Vagina (tissue), 2 donors: Measurements from ENCODE around the gene PRCP.

Experiments
- POLR2AphosphoS5 ChIP-seq, 2 donors: sonication (generic); formaldehyde crosslinking; IDR thresholded peaks; one replicate each; pipeline ENCODE4 v1.9.0; 2017; ENCODE audit warnings: antibody characterized with exemption in 2 of 2, mild to moderate bottlenecking in 2 of 2, low read depth in 1 of 2; ENCODE audit not compliant: insufficient read depth in 1 of 2
- TF ChIP-seq, protein P1 (sequence below), 3 experiments: fragments of 450-650 bp in 2 of 3; fragments of 200-600 bp in 1 of 3; sonication (generic) in 1 of 3; IDR thresholded peaks; one replicate each; pipeline ENCODE4 v1.5.1; 2017 to 2019; ENCODE audit warnings: antibody characterized with exemption in 3 of 3, mild to moderate bottlenecking in 2 of 3, moderate library complexity in 2 of 3

DNA sequence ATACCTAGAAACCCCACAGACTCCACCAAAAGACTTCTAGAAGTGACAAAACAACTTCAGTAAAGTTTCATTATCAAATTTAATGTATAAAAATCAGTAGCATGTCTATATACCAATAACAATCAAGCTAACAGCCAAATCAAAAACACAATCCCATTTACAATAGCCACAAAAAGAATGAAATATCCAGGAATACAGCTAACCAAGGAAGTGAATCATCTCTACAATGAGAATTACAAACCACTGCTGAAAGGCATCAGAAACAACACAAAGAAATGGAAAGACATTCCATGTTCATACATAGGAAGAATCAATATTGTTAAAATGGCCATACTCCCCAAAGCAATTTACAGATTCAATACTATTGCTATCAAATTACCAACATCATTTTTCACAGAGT lies 46.0 kb downstream of the PRCP start:
- TF ChIP-seq, protein P1, sequence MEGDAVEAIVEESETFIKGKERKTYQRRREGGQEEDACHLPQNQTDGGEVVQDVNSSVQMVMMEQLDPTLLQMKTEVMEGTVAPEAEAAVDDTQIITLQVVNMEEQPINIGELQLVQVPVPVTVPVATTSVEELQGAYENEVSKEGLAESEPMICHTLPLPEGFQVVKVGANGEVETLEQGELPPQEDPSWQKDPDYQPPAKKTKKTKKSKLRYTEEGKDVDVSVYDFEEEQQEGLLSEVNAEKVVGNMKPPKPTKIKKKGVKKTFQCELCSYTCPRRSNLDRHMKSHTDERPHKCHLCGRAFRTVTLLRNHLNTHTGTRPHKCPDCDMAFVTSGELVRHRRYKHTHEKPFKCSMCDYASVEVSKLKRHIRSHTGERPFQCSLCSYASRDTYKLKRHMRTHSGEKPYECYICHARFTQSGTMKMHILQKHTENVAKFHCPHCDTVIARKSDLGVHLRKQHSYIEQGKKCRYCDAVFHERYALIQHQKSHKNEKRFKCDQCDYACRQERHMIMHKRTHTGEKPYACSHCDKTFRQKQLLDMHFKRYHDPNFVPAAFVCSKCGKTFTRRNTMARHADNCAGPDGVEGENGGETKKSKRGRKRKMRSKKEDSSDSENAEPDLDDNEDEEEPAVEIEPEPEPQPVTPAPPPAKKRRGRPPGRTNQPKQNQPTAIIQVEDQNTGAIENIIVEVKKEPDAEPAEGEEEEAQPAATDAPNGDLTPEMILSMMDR (IDR thresholded peaks at IDR 0.05): no peak
- no peak for TF ChIP-seq POLR2AphosphoS5 (IDR thresholded peaks at IDR 0.05; ENCODE audit: insufficient read depth in 1 of 2, low read depth in 1 of 2)
